NB4 (cell line): Measurements from ENCODE around the gene CCDC159.

Experiments used
- DNase-seq: peaks from one replicate; pipeline ENCODE4 v3.0.0; 2010; ENCODE audit warnings: low read depth
- H3K4me3 ChIP-seq: one replicate; pipeline ENCODE4 v1.5.1; 2011; ENCODE audit warnings: mild to moderate bottlenecking, low read depth, low read length, moderate library complexity
- CTCF ChIP-seq: IDR thresholded peaks from one replicate; pipeline ENCODE4 v1.5.1; 2012; ENCODE audit warnings: low read depth, low read length
- MAX ChIP-seq: IDR thresholded peaks from 2 replicates; pipeline ENCODE4 v1.6.1; 2011; ENCODE audit warnings: low read depth, low read length
- MYC ChIP-seq: IDR thresholded peaks from 2 replicates; pipeline ENCODE4 v1.6.1; 2011; ENCODE audit warnings: low read depth, low read length
- POLR2A ChIP-seq: IDR thresholded peaks from 2 replicates; pipeline ENCODE4 v1.6.1; 2011; ENCODE audit warnings: mild to moderate bottlenecking; ENCODE audit not compliant: insufficient read length; ENCODE audit errors: extremely low read depth

CCDC159 gene

GRCh38 chr19:11400798-11401197 lies 54.5 kb downstream of the CCDC159 start:
- no peak for DNase-seq
- no peak overlapping the region for H3K4me3 ChIP-seq
- TF ChIP-seq MAX (no peak), CTCF (no peak), MYC (no peak), POLR2A (no peak)

GRCh38 chr19:11401808-11402543 lies 55.7 kb downstream of the CCDC159 start:
- H3K4me3 ChIP-seq = no peak overlapping the region
- DNase-seq = no peak
- TF ChIP-seq POLR2A (no peak), CTCF (no peak), MYC (no peak)
